Measurements from ENCODE around the gene YIPF1.

- no peak for TF ChIP-seq EZH2phosphoT487 (IDR thresholded peaks at IDR 0.05; ENCODE audit: low read depth, severe bottlenecking, unreplicated experiment)
- TF ChIP-seq, protein P1, sequence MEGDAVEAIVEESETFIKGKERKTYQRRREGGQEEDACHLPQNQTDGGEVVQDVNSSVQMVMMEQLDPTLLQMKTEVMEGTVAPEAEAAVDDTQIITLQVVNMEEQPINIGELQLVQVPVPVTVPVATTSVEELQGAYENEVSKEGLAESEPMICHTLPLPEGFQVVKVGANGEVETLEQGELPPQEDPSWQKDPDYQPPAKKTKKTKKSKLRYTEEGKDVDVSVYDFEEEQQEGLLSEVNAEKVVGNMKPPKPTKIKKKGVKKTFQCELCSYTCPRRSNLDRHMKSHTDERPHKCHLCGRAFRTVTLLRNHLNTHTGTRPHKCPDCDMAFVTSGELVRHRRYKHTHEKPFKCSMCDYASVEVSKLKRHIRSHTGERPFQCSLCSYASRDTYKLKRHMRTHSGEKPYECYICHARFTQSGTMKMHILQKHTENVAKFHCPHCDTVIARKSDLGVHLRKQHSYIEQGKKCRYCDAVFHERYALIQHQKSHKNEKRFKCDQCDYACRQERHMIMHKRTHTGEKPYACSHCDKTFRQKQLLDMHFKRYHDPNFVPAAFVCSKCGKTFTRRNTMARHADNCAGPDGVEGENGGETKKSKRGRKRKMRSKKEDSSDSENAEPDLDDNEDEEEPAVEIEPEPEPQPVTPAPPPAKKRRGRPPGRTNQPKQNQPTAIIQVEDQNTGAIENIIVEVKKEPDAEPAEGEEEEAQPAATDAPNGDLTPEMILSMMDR (IDR thresholded peaks at IDR 0.05; ENCODE audit: poor library complexity) = no peak
- TF ChIP-seq EZH2 (IDR thresholded peaks at IDR 0.05; ENCODE audit: borderline replicate concordance) = no peak
Observed at GRCh38 chr1:53936430-53936829, 46.8 kb upstream of the YIPF1 start.
